Parathyroid adenoma (tissue), 2 donors: ENCODE results near the gene AGBL3.

Source experiments
- H2AFZ ChIP-seq: fragments of 300-600 bp; sonication (generic); one replicate; pipeline ENCODE4 v1.7.0; 2017; ENCODE audit warnings: antibody characterized with exemption, mild to moderate bottlenecking
- H3K27ac ChIP-seq: fragments of 300-600 bp; sonication (generic); one replicate; pipeline ENCODE4 v1.7.0; 2017
- H3K27me3 ChIP-seq: fragments of 300-600 bp; sonication (generic); one replicate; pipeline ENCODE4 v1.7.0; 2017; ENCODE audit warnings: low read length; ENCODE audit not compliant: control insufficient read depth, insufficient read depth
- H3K36me3 ChIP-seq: fragments of 300-600 bp; sonication (generic); one replicate; pipeline ENCODE4 v1.7.0; 2017; ENCODE audit warnings: low read length; ENCODE audit not compliant: control insufficient read depth, insufficient read depth
- H3K4me1 ChIP-seq: fragments of 300-600 bp; sonication (generic); one replicate; pipeline ENCODE4 v1.7.0; 2017; ENCODE audit warnings: control low read depth
- H3K4me2 ChIP-seq: fragments of 300-600 bp; sonication (generic); one replicate; pipeline ENCODE4 v1.7.0; 2017; ENCODE audit warnings: low read length
- H3K4me3 ChIP-seq: fragments of 300-600 bp; sonication (generic); one replicate; pipeline ENCODE4 v1.7.0; 2017; ENCODE audit warnings: low read depth, low read length
- H3K79me2 ChIP-seq: fragments of 300-600 bp; sonication (generic); one replicate; pipeline ENCODE4 v1.7.0; 2017; ENCODE audit warnings: control low read depth
- H3K9ac ChIP-seq: fragments of 300-600 bp; sonication (generic); one replicate; pipeline ENCODE4 v1.7.0; 2017; ENCODE audit warnings: mild to moderate bottlenecking
- H3K9me3 ChIP-seq: fragments of 300-600 bp; sonication (generic); one replicate; pipeline ENCODE4 v1.7.0; 2017; ENCODE audit warnings: low read length; ENCODE audit not compliant: control insufficient read depth
- TF ChIP-seq, protein P1 (sequence below): fragments of 300-600 bp; sonication (generic); IDR thresholded peaks from one replicate; pipeline ENCODE4 v1.7.0; 2017; ENCODE audit warnings: antibody characterized with exemption, mild to moderate bottlenecking
- donor health status: primary hyperparathyroidism.

AGBL3 gene

DNA sequence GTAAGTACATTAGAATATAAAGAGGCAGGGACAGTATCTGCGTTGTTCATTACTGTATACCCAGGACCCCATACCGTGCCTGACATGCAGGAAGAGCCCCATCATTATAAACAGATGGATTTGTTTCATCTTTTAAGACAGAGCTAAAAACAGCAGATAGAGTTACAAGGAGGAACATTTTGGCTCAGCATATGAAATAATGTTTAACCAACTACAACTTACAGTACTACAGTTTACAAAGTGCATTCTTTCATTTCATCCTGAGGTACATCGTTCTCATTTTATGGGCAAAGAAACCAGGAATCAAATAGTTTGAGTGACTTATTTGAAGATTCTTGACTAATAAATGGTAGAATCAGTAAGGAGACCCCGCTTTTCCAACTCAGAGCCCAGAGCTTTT is 38.1 kb upstream of the AGBL3 start:
- no peak overlapping the region for H2AFZ ChIP-seq
- TF ChIP-seq, protein P1, sequence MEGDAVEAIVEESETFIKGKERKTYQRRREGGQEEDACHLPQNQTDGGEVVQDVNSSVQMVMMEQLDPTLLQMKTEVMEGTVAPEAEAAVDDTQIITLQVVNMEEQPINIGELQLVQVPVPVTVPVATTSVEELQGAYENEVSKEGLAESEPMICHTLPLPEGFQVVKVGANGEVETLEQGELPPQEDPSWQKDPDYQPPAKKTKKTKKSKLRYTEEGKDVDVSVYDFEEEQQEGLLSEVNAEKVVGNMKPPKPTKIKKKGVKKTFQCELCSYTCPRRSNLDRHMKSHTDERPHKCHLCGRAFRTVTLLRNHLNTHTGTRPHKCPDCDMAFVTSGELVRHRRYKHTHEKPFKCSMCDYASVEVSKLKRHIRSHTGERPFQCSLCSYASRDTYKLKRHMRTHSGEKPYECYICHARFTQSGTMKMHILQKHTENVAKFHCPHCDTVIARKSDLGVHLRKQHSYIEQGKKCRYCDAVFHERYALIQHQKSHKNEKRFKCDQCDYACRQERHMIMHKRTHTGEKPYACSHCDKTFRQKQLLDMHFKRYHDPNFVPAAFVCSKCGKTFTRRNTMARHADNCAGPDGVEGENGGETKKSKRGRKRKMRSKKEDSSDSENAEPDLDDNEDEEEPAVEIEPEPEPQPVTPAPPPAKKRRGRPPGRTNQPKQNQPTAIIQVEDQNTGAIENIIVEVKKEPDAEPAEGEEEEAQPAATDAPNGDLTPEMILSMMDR, result no peak
- H3K4me2 ChIP-seq, result no peak overlapping the region
- no peaks in the 10 kb centered on the region for H3K27me3 ChIP-seq
- H3K79me2 ChIP-seq, result no peaks in the 10 kb centered on the region
- no peak overlapping the region for H3K9ac ChIP-seq
- no peak overlapping the region for H3K4me3 ChIP-seq
- H3K4me1 ChIP-seq, result no peaks in the 10 kb centered on the region
- H3K27ac ChIP-seq, result no peak overlapping the region
- H3K9me3 ChIP-seq, result no peaks in the 10 kb centered on the region
- no peaks in the 10 kb centered on the region for H3K36me3 ChIP-seq

DNA sequence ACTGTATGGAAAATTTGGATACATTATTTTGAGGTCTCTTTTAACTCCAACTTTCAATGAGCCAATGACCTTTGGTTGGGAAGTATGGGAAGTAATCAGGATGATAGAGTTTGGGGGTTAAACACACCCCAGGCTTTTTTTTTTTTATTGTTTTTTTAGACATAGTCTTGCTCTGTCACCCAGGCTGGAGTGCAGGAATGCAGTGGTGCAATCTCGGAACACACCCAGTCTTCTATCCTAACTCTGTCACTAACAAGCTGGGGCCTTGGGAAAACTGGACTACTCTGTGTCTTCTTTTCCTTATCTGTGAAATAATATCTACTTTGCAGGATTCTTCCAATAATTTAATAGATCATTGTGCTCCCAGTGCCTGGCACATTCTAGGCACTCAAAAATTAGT is 37.6 kb upstream of the AGBL3 start:
- TF ChIP-seq, protein P1, result no peak
- H3K9ac ChIP-seq, result no peak overlapping the region
- H3K4me2 ChIP-seq, result no peak overlapping the region
- H3K9me3 ChIP-seq, result no peaks in the 10 kb centered on the region
- H3K27me3 ChIP-seq, result no peaks in the 10 kb centered on the region
- no peaks in the 10 kb centered on the region for H3K4me1 ChIP-seq
- no peak overlapping the region for H2AFZ ChIP-seq
- H3K79me2 ChIP-seq, result no peaks in the 10 kb centered on the region
- no peak overlapping the region for H3K27ac ChIP-seq
- H3K36me3 ChIP-seq, result no peaks in the 10 kb centered on the region
- no peak overlapping the region for H3K4me3 ChIP-seq

DNA sequence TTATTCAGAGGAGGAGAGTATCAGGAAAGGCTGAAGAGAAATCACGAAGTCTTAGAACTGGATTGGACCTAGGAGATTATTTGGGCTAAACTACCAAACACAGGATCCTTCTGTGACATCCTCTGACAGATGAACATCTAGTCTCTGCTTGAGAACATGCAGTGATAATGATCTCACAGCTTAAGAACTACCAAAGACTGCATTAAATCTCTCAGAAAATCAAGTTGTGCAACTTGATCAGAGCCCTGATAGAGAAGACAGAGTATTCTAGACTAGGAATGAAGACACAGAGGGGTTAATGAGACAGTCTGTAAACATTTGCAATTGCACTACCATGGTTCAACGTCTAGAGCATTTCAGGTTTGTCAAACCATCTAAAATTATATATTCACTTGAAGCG is 37.1 kb upstream of the AGBL3 start:
- no peaks in the 10 kb centered on the region for H3K27me3 ChIP-seq
- TF ChIP-seq, protein P1, result no peak
- H3K4me1 ChIP-seq, result no peaks in the 10 kb centered on the region
- no peaks in the 10 kb centered on the region for H3K9me3 ChIP-seq
- no peak overlapping the region for H3K4me2 ChIP-seq
- H3K36me3 ChIP-seq, result no peaks in the 10 kb centered on the region
- no peak overlapping the region for H3K27ac ChIP-seq
- no peaks in the 10 kb centered on the region for H3K79me2 ChIP-seq
- H3K4me3 ChIP-seq, result no peak overlapping the region
- H2AFZ ChIP-seq, result no peak overlapping the region
- H3K9ac ChIP-seq, result no peak overlapping the region

- no peak overlapping the region for H3K27ac ChIP-seq
- no peaks in the 10 kb centered on the region for H3K79me2 ChIP-seq
- no peaks in the 10 kb centered on the region for H3K4me1 ChIP-seq
- no peak overlapping the region for H3K4me2 ChIP-seq
- no peak overlapping the region for H2AFZ ChIP-seq
- H3K36me3 ChIP-seq, result no peaks in the 10 kb centered on the region
- TF ChIP-seq, protein P1, result peak; percentile 70
- H3K9ac ChIP-seq, result no peak overlapping the region
- no peaks in the 10 kb centered on the region for H3K27me3 ChIP-seq
- no peak overlapping the region for H3K4me3 ChIP-seq
- H3K9me3 ChIP-seq, result no peaks in the 10 kb centered on the region
Observed at GRCh38 chr7:134954197-134955082, 31.9 kb upstream of the AGBL3 start.

GRCh38 chr7:134957005-134957404 is 29.3 kb upstream of the AGBL3 start:
- H2AFZ ChIP-seq, result no peak overlapping the region

More at GRCh38 chr7:134957005-134957404, 29.3 kb upstream of the AGBL3 start:
- no peaks in the 10 kb centered on the region for H3K9me3 ChIP-seq
- H3K79me2 ChIP-seq, result no peaks in the 10 kb centered on the region
- no peaks in the 10 kb centered on the region for H3K4me1 ChIP-seq
- H3K4me2 ChIP-seq, result no peak overlapping the region
- H3K36me3 ChIP-seq, result no peaks in the 10 kb centered on the region
- no peaks in the 10 kb centered on the region for H3K27me3 ChIP-seq
- H3K27ac ChIP-seq, result no peak overlapping the region
- H3K4me3 ChIP-seq, result no peak overlapping the region
- H3K9ac ChIP-seq, result no peak overlapping the region
- TF ChIP-seq, protein P1, result no peak
